ENCODE measurements around the gene C3orf20. TPM values are rescaled to one million over a fixed set of nuclear protein-coding genes. Genes with fewer than 3 reads are reported as not detected.

The C3orf20 gene
- total RNA-seq, 2 experiments from 2014 or later, result 0.12 to 0.17 TPM

- no peaks in the 10 kb centered on the region for H3K27me3 Mint-ChIP-seq (ENCODE audit: low read depth)
- CTCF ChIA-PET, result no interaction called here
- H3K36me3 Mint-ChIP-seq (ENCODE audit: low read depth), result peaks cover 2% of the 10 kb centered on the region
- DNase-seq, result no peak
- no peak overlapping the region for H3K27ac Mint-ChIP-seq
- no peaks in the 10 kb centered on the region for H3K4me1 Mint-ChIP-seq (ENCODE audit: low read depth)
- intact Hi-C loops (cut with micrococcal nuclease), result no loop called here
- no peak overlapping the region for H3K4me3 Mint-ChIP-seq
- H3K9me3 Mint-ChIP-seq, result no peaks in the 10 kb centered on the region
Measured at GRCh38 chr3:14687360-14687759, 12.4 kb downstream of the C3orf20 start.

GRCh38 chr3:14688525-14688924 lies 13.6 kb downstream of the C3orf20 start:
- CTCF ChIA-PET, result interaction anchor here (0.6 kb wide), 1 partner anchor 291 kb away, joined by 3 read pairs; no protein-coding TSS in a partner anchor
- intact Hi-C loops (cut with micrococcal nuclease), result no loop called here
- H3K4me3 Mint-ChIP-seq, result no peak overlapping the region
- no peaks in the 10 kb centered on the region for H3K27me3 Mint-ChIP-seq (ENCODE audit: low read depth)
- DNase-seq, result no peak
- H3K27ac Mint-ChIP-seq, result no peak overlapping the region
- no peaks in the 10 kb centered on the region for H3K4me1 Mint-ChIP-seq (ENCODE audit: low read depth)
- peaks cover 2% of the 10 kb centered on the region for H3K36me3 Mint-ChIP-seq (ENCODE audit: low read depth)
- no peaks in the 10 kb centered on the region for H3K9me3 Mint-ChIP-seq

GRCh38 chr3:14689247-14689980 lies 14.5 kb downstream of the C3orf20 start:
- Mint-ChIP-seq H3K27me3 (ENCODE audit: low read depth) (no peaks in the 10 kb centered on the region), H3K4me3 (no peak overlapping the region)
- CTCF ChIA-PET, result no interaction called here

GRCh38 chr3:14691239-14691638 lies 16.3 kb downstream of the C3orf20 start:
- no peak overlapping the region for H3K4me3 Mint-ChIP-seq
- DNase-seq, result no peak
- intact Hi-C loops (cut with micrococcal nuclease), result no loop called here
- no peaks in the 10 kb centered on the region for H3K27me3 Mint-ChIP-seq (ENCODE audit: low read depth)
- no peaks in the 10 kb centered on the region for H3K9me3 Mint-ChIP-seq
- no peaks in the 10 kb centered on the region for H3K4me1 Mint-ChIP-seq (ENCODE audit: low read depth)
- H3K36me3 Mint-ChIP-seq (ENCODE audit: low read depth), result peaks cover 4% of the 10 kb centered on the region
- CTCF ChIA-PET, result no interaction called here
- no peak overlapping the region for H3K27ac Mint-ChIP-seq

More at GRCh38 chr3:14689247-14689980, 14.5 kb downstream of the C3orf20 start:
- Mint-ChIP-seq H3K9me3 (no peaks in the 10 kb centered on the region), H3K4me1 (ENCODE audit: low read depth) (no peaks in the 10 kb centered on the region), H3K36me3 (ENCODE audit: low read depth) (peaks cover 2% of the 10 kb centered on the region), H3K27ac (no peak overlapping the region)
- no peak for DNase-seq
- intact Hi-C loops (cut with micrococcal nuclease), result no loop called here

- Mint-ChIP-seq H3K9me3 (no peaks in the 10 kb centered on the region), H3K4me1 (ENCODE audit: low read depth) (no peaks in the 10 kb centered on the region), H3K27ac (no peak overlapping the region), H3K27me3 (ENCODE audit: low read depth) (no peaks in the 10 kb centered on the region), H3K36me3 (ENCODE audit: low read depth) (peaks cover 4% of the 10 kb centered on the region), H3K4me3 (no peak overlapping the region)
- intact Hi-C loops (cut with micrococcal nuclease), result no loop called here
- no peak for DNase-seq
- CTCF ChIA-PET, result no interaction called here
Measured at GRCh38 chr3:14691719-14692118, 16.8 kb downstream of the C3orf20 start.

GRCh38 chr3:14698601-14699244 lies 23.8 kb downstream of the C3orf20 start:
- peaks cover 6% of the 10 kb centered on the region for H3K36me3 Mint-ChIP-seq (ENCODE audit: low read depth)
- H3K4me3 Mint-ChIP-seq, result no peak overlapping the region
- H3K4me1 Mint-ChIP-seq (ENCODE audit: low read depth), result no peaks in the 10 kb centered on the region
- CTCF ChIA-PET, result no interaction called here
- intact Hi-C loops (cut with micrococcal nuclease), result no loop called here
- H3K27me3 Mint-ChIP-seq (ENCODE audit: low read depth), result no peaks in the 10 kb centered on the region
- no peaks in the 10 kb centered on the region for H3K9me3 Mint-ChIP-seq
- no peak overlapping the region for H3K27ac Mint-ChIP-seq
- DNase-seq, result no peak

GRCh38 chr3:14699643-14700042 lies 24.7 kb downstream of the C3orf20 start:
- no peak overlapping the region for H3K4me3 Mint-ChIP-seq
- H3K36me3 Mint-ChIP-seq (ENCODE audit: low read depth), result peaks cover 6% of the 10 kb centered on the region
- CTCF ChIA-PET, result no interaction called here

GRCh38 chr3:14700891-14701290 lies 25.9 kb downstream of the C3orf20 start:
- H3K9me3 Mint-ChIP-seq, result no peaks in the 10 kb centered on the region
- DNase-seq, result no peak
- H3K27me3 Mint-ChIP-seq (ENCODE audit: low read depth), result no peaks in the 10 kb centered on the region
- intact Hi-C loops (cut with micrococcal nuclease), result no loop called here
- H3K4me3 Mint-ChIP-seq, result no peak overlapping the region
- CTCF ChIA-PET, result no interaction called here
- peaks cover 3% of the 10 kb centered on the region for H3K36me3 Mint-ChIP-seq (ENCODE audit: low read depth)
- H3K27ac Mint-ChIP-seq, result no peak overlapping the region
- no peaks in the 10 kb centered on the region for H3K4me1 Mint-ChIP-seq (ENCODE audit: low read depth)

More at GRCh38 chr3:14699643-14700042, 24.7 kb downstream of the C3orf20 start:
- Mint-ChIP-seq H3K27ac (no peak overlapping the region), H3K9me3 (no peaks in the 10 kb centered on the region), H3K27me3 (ENCODE audit: low read depth) (no peaks in the 10 kb centered on the region), H3K4me1 (ENCODE audit: low read depth) (no peaks in the 10 kb centered on the region)
- DNase-seq, result no peak
- intact Hi-C loops (cut with micrococcal nuclease), result no loop called here

- Mint-ChIP-seq H3K4me3 (no peak overlapping the region), H3K27ac (no peak overlapping the region), H3K4me1 (ENCODE audit: low read depth) (no peaks in the 10 kb centered on the region), H3K36me3 (ENCODE audit: low read depth) (peaks cover 3% of the 10 kb centered on the region), H3K9me3 (no peaks in the 10 kb centered on the region), H3K27me3 (ENCODE audit: low read depth) (no peaks in the 10 kb centered on the region)
- DNase-seq, result no peak
- CTCF ChIA-PET, result no interaction called here
- intact Hi-C loops (cut with micrococcal nuclease), result no loop called here
Measured at GRCh38 chr3:14701676-14702075, 26.7 kb downstream of the C3orf20 start.

- no peak for DNase-seq
- H3K36me3 Mint-ChIP-seq (ENCODE audit: low read depth), result peaks cover 3% of the 10 kb centered on the region
- H3K27me3 Mint-ChIP-seq (ENCODE audit: low read depth), result no peaks in the 10 kb centered on the region
- CTCF ChIA-PET, result no interaction called here
- H3K4me3 Mint-ChIP-seq, result no peak overlapping the region
- no peaks in the 10 kb centered on the region for H3K9me3 Mint-ChIP-seq
- intact Hi-C loops (cut with micrococcal nuclease), result no loop called here
- H3K4me1 Mint-ChIP-seq (ENCODE audit: low read depth), result no peaks in the 10 kb centered on the region
- no peak overlapping the region for H3K27ac Mint-ChIP-seq
Measured at GRCh38 chr3:14703128-14703750, 28.3 kb downstream of the C3orf20 start.

- no peaks in the 10 kb centered on the region for H3K4me1 Mint-ChIP-seq (ENCODE audit: low read depth)
- no peak for DNase-seq
- H3K27ac Mint-ChIP-seq, result no peak overlapping the region
- H3K27me3 Mint-ChIP-seq (ENCODE audit: low read depth), result no peaks in the 10 kb centered on the region
- intact Hi-C loops (cut with micrococcal nuclease), result no loop called here
- CTCF ChIA-PET, result no interaction called here
- H3K9me3 Mint-ChIP-seq, result no peaks in the 10 kb centered on the region
- H3K36me3 Mint-ChIP-seq (ENCODE audit: low read depth), result peaks cover 4% of the 10 kb centered on the region
- H3K4me3 Mint-ChIP-seq, result no peak overlapping the region
Measured at GRCh38 chr3:14703791-14704190, 28.9 kb downstream of the C3orf20 start.

- CTCF ChIA-PET, result interaction anchor here (1.4 kb wide), 1 partner anchor 73 kb away, joined by 3 read pairs; no protein-coding TSS in a partner anchor
- no peak overlapping the region for H3K27ac Mint-ChIP-seq
- H3K9me3 Mint-ChIP-seq, result no peaks in the 10 kb centered on the region
- peaks cover 12% of the 10 kb centered on the region for H3K36me3 Mint-ChIP-seq (ENCODE audit: low read depth)
- H3K27me3 Mint-ChIP-seq (ENCODE audit: low read depth), result no peaks in the 10 kb centered on the region
- no peak overlapping the region for H3K4me3 Mint-ChIP-seq
- intact Hi-C loops (cut with micrococcal nuclease), result no loop called here
- no peak for DNase-seq
- no peaks in the 10 kb centered on the region for H3K4me1 Mint-ChIP-seq (ENCODE audit: low read depth)
Measured at GRCh38 chr3:14706096-14706495, 31.2 kb downstream of the C3orf20 start.

GRCh38 chr3:14716591-14716990 lies 41.6 kb downstream of the C3orf20 start:
- Mint-ChIP-seq H3K4me1 (ENCODE audit: low read depth) (no peaks in the 10 kb centered on the region), H3K9me3 (peaks cover 8% of the 10 kb centered on the region)
- CTCF ChIA-PET, result interaction anchor here (0.7 kb wide), 1 partner anchor 138 kb away, joined by 3 read pairs; no protein-coding TSS in a partner anchor

More at GRCh38 chr3:14716591-14716990, 41.6 kb downstream of the C3orf20 start:
- H3K27ac Mint-ChIP-seq, result no peak overlapping the region
- peaks cover 3% of the 10 kb centered on the region for H3K36me3 Mint-ChIP-seq (ENCODE audit: low read depth)
- no peak overlapping the region for H3K4me3 Mint-ChIP-seq
- intact Hi-C loops (cut with micrococcal nuclease), result no loop called here
- no peaks in the 10 kb centered on the region for H3K27me3 Mint-ChIP-seq (ENCODE audit: low read depth)
- no peak for DNase-seq

Data from activated naive CD4-positive, alpha-beta T cell treated with anti-CD3 and anti-CD28 coated beads for 36 hours (primary cell).